ENCODE data around the gene POP4. TPM values are rescaled to one million over a fixed set of nuclear protein-coding genes. Genes with fewer than 3 reads are reported as not detected.
"Not testable (repeated sequence)": the region's sequence is repeated elsewhere in the genome, so short reads cannot be mapped to it uniquely, and the experiment has no call there.

Gene POP4
- 100 to 1,000 TPM in 2 of 6 experiments, 10 to 100 TPM in 4; 73.9 to 104 (median 88.8) TPM for total RNA-seq (2021; fragmentation: NEBNext Ultra II Directional; extraction: Animal tissue kit (Norgen Biotek cat#: 25700))
- long read RNA-seq, transcript POP4-202 (7 exons, 3,385 nt): major isoform, 51 of 62 reads
- long read RNA-seq, partial matches to known transcripts: 5 of 62 reads
- long read RNA-seq, other reads (novel, unspliced or antisense): 6 of 62 reads

GRCh38 chr19:29605653-29606419, at the start of gene POP4:
Gene POP4, plus strand, starts transcription at chr19:29606283. Its CDS starts 36 bp downstream, at chr19:29606319.
- peak within 1 kb of the TSS; percentile 99 for H3K27ac Mint-ChIP-seq
- H3K36me3 Mint-ChIP-seq (ENCODE audit: low read depth): peaks cover 4% of the 10 kb centered on the region; the same call in 1 of the 2 replicates
- DNase-seq: peak; percentile 90
- peak within 1 kb of the TSS; percentile 100 for H3K4me3 Mint-ChIP-seq
- no peaks in the 10 kb centered on the region for H3K9me3 Mint-ChIP-seq
- no peak for TF ChIP-seq CTCF (IDR thresholded peaks at IDR 0.05)
- H3K4me1 Mint-ChIP-seq (ENCODE audit: low read depth): peaks cover 7% of the 10 kb centered on the region
- H3K27me3 Mint-ChIP-seq (ENCODE audit: insufficient read depth): peaks cover 11% of the 10 kb centered on the region

GRCh38 chr19:29559110-29559509, 47.0 kb upstream of the POP4 start:
- DNase-seq; H3K27ac Mint-ChIP-seq; H3K4me1 Mint-ChIP-seq (ENCODE audit: low read depth); H3K4me3 Mint-ChIP-seq; H3K36me3 Mint-ChIP-seq (ENCODE audit: low read depth); H3K27me3 Mint-ChIP-seq (ENCODE audit: insufficient read depth): not testable (repeated sequence)
- peaks cover 23% of the 10 kb centered on the region for H3K9me3 Mint-ChIP-seq

GRCh38 chr19:29559743-29560142, 46.3 kb upstream of the POP4 start:
- no peaks in the 10 kb centered on the region for H3K4me1 Mint-ChIP-seq (ENCODE audit: low read depth)
- H3K27me3 Mint-ChIP-seq (ENCODE audit: insufficient read depth): peaks cover 7% of the 10 kb centered on the region
- no peak overlapping the region for H3K27ac Mint-ChIP-seq
- no peak overlapping the region for H3K4me3 Mint-ChIP-seq
- TF ChIP-seq CTCF (IDR thresholded peaks at IDR 0.05): no peak
- no peaks in the 10 kb centered on the region for H3K36me3 Mint-ChIP-seq (ENCODE audit: low read depth)
- no peak for DNase-seq
- peaks cover 17% of the 10 kb centered on the region for H3K9me3 Mint-ChIP-seq

GRCh38 chr19:29560313-29561075, 45.6 kb upstream of the POP4 start:
- H3K27me3 Mint-ChIP-seq (ENCODE audit: insufficient read depth): peaks cover 7% of the 10 kb centered on the region
- H3K9me3 Mint-ChIP-seq: peaks cover 17% of the 10 kb centered on the region
- no peak for DNase-seq
- H3K4me1 Mint-ChIP-seq (ENCODE audit: low read depth): no peaks in the 10 kb centered on the region
- H3K4me3 Mint-ChIP-seq: no peak overlapping the region
- H3K36me3 Mint-ChIP-seq (ENCODE audit: low read depth): no peaks in the 10 kb centered on the region
- TF ChIP-seq CTCF (IDR thresholded peaks at IDR 0.05): no peak
- H3K27ac Mint-ChIP-seq: no peak overlapping the region

- no peak overlapping the region for H3K27ac Mint-ChIP-seq
- H3K4me1 Mint-ChIP-seq (ENCODE audit: low read depth): no peaks in the 10 kb centered on the region
- H3K36me3 Mint-ChIP-seq (ENCODE audit: low read depth): no peaks in the 10 kb centered on the region
- peaks cover 17% of the 10 kb centered on the region for H3K9me3 Mint-ChIP-seq
- DNase-seq: no peak
- no peak for TF ChIP-seq CTCF (IDR thresholded peaks at IDR 0.05)
- H3K4me3 Mint-ChIP-seq: no peak overlapping the region
- H3K27me3 Mint-ChIP-seq (ENCODE audit: insufficient read depth): peaks cover 7% of the 10 kb centered on the region
Observed at GRCh38 chr19:29561601-29562000, 44.5 kb upstream of the POP4 start.
